Fibroblast of pulmonary artery (primary cell): ENCODE results near the gene ANXA7.

Source experiments
- DNase-seq: peaks from one replicate; pipeline ENCODE4 v3.0.0-alpha.2; 2010; ENCODE audit warnings: low read depth
- H3K4me3 ChIP-seq: replicated peaks from 2 replicates; pipeline ENCODE4 v1.5.1; 2011; ENCODE audit warnings: low read depth, mild to moderate bottlenecking, control low read depth, low read length, moderate library complexity
- CTCF ChIP-seq: IDR thresholded peaks from 2 replicates; pipeline ENCODE4 v1.5.1; 2011; ENCODE audit warnings: mild to moderate bottlenecking, control low read depth, low read length, inconsistent platforms; ENCODE audit errors: missing control alignments

Gene ANXA7

DNA sequence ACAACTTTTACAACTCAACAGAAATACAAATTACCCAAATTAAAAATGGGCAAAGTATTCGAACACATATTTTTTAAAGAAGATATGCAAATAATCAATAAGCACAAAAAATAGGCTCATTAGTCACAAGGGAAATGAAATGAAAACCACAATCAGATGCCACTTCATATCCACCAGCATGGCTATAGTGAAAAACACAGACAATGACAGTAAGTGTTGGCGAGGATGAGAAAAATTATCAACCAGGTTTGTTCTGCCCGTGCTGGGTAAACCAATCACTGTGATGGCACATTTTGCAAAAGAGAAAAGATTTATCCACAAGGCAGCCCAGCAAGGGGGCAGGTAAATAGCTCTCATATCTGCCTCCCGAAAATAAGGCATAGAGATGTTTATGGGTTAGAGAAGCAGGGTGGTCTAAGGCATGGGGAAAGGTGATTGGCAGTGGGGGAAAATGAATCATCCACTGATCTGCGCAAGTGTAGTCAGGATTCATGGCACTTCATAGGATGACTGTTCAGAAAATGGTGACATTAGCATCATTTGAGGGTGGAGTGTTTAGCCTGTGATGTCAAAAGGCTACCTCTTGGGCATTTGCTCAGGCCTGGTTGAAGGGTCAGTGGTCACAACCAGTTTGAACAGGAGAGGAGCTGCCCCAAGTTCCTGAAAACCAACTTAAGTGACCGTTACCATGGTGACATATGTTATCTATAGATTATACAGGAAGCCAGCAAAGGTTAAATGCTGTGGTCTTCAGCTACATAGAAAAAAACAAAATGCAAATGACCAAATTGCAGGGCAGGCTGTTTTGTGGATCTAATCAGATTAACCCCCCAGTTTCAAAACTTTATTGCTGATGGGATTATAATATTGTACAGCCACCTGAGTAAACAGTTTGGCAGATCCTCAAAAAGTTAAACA, 47.2 kb downstream of the ANXA7 start:
- DNase-seq, result no peak
- no peak overlapping the region for H3K4me3 ChIP-seq
- TF ChIP-seq CTCF, result no peak

GRCh38 chr10:73364964-73365363, 48.9 kb downstream of the ANXA7 start:
- H3K4me3 ChIP-seq, result no peak overlapping the region
- no peak for TF ChIP-seq CTCF
- DNase-seq, result no peak

GRCh38 chr10:73359492-73359891, 54.4 kb downstream of the ANXA7 start:
- TF ChIP-seq CTCF, result no peak
- no peak for DNase-seq
- H3K4me3 ChIP-seq, result no peak overlapping the region

GRCh38 chr10:73358331-73359279, 55.3 kb downstream of the ANXA7 start, which contains the start of gene CFAP70:
CFAP70 (minus strand) TSS chr10:73358864; CDS start chr10:73354796, 4,068 bp downstream.
- no peak for TF ChIP-seq CTCF
- H3K4me3 ChIP-seq, result peak within 1 kb of the TSS; percentile 97
- DNase-seq, result peak; percentile 97

GRCh38 chr10:73357821-73358220, 56.0 kb downstream of the ANXA7 start:
- DNase-seq, result no peak
- TF ChIP-seq CTCF, result no peak
- H3K4me3 ChIP-seq, result peak overlapping the region; percentile 97

- peak; percentile 10 for DNase-seq
- H3K4me3 ChIP-seq, result no peak overlapping the region
- TF ChIP-seq CTCF, result no peak
Observed at GRCh38 chr10:73357166-73357565, 56.7 kb downstream of the ANXA7 start.
